IPS DF 6.9 (cell line): ENCODE results near the gene INTS13.
"Not testable (repeated sequence)": the region's sequence is repeated elsewhere in the genome, so short reads cannot be mapped to it uniquely, and the experiment has no call there.

ENCODE experiments used
- DNase-seq: peaks from one replicate; pipeline ENCODE4 v3.0.0-alpha.2; 2013; ENCODE audit warnings: low read depth, low spot score
- H3K27ac ChIP-seq: one replicate; pipeline ENCODE4 v1.5.1; 2013; ENCODE audit warnings: low read length, control low read depth
- H3K27me3 ChIP-seq: 2 replicates; pipeline ENCODE4 v1.6.1; 2013; ENCODE audit warnings: mild to moderate bottlenecking, low read length; ENCODE audit not compliant: control insufficient read depth, insufficient read depth
- H3K36me3 ChIP-seq: 2 replicates; pipeline ENCODE4 v1.6.1; 2013; ENCODE audit warnings: low read length; ENCODE audit not compliant: control insufficient read depth, insufficient read depth
- H3K4me1 ChIP-seq: 2 replicates; pipeline ENCODE4 v1.6.1; 2013; ENCODE audit warnings: low read length; ENCODE audit not compliant: control insufficient read depth, insufficient read depth
- H3K4me3 ChIP-seq: 2 replicates; pipeline ENCODE4 v1.5.1; 2013; ENCODE audit warnings: mild to moderate bottlenecking, low read length
- H3K9me3 ChIP-seq: 2 replicates; pipeline ENCODE4 v1.6.1; 2013; ENCODE audit warnings: low read length, inconsistent platforms; ENCODE audit not compliant: control insufficient read depth, insufficient read depth
- WGBS: extraction: QIAGEN DNeasy Blood & Tissue Kit; methylation state at CpG from one replicate; pipeline ENCODE4 v1.1.7; 2013; ENCODE audit warnings: mixed read lengths, missing lambda C conversion rate; ENCODE audit not compliant: insufficient read length, insufficient coverage; 5-methylcytosine and 5-hydroxymethylcytosine counted together

The INTS13 gene

DNA sequence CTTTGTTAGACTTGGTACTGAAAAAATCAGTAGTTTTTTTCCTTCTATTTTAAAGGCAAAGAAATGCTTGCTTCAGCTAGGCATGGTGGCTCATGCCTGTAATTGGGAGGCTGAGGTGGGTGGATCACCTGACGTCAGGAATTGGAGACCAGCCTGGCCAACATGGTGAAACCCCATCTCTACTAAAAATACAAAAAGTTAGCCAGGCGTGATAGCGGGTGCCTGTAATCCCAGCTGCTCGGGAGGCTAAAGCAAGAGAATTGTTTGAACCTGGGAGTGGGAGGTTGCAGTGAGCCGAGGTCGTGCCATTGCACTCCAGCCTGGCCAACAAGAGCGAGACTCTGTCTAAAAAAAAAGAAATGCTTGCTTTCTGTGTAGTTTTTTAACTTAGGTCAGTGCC is 23.6 kb upstream of the INTS13 start:
- H3K27ac ChIP-seq, H3K27me3 ChIP-seq, H3K9me3 ChIP-seq, H3K36me3 ChIP-seq, H3K4me3 ChIP-seq, H3K4me1 ChIP-seq, DNase-seq: not testable (repeated sequence)
- WGBS: no CpG with 5 or more reads among the region's 7 CpGs

DNA sequence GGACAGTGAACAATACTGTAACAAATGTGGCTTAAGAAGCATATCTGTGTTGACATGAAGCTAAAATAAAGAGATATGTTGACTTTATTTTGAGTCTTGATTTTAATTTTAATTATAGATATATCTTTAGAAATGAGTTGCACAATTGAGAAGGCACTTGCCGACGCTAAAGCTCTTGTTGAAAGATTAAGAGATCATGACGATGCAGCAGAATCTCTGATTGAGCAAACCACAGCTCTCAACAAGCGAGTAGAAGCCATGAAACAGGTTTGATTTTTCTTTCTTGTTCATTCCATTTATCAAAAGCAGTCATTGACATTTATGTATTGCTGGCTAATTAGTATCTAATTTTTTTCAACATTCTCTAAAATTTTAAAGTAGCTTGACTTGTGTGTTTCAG is 16.2 kb upstream of the INTS13 start:
- DNase-seq: no peak
- Histone ChIP-seq H3K4me1 (no peaks in the 10 kb centered on the region), H3K9me3 (no peaks in the 10 kb centered on the region), H3K4me3 (no peak overlapping the region), H3K36me3 (no peaks in the 10 kb centered on the region), H3K27ac (no peak overlapping the region), H3K27me3 (no peaks in the 10 kb centered on the region)
- WGBS: no CpG with 5 or more reads among the region's 4 CpGs

GRCh38 chr12:26953447-26953846 is 15.7 kb upstream of the INTS13 start:
- H3K36me3 ChIP-seq: no peaks in the 10 kb centered on the region
- H3K9me3 ChIP-seq: no peaks in the 10 kb centered on the region
- no peak for DNase-seq
- no peak overlapping the region for H3K4me3 ChIP-seq
- WGBS: no CpG with 5 or more reads among the region's 1 CpG
- no peaks in the 10 kb centered on the region for H3K27me3 ChIP-seq
- no peak overlapping the region for H3K27ac ChIP-seq
- H3K4me1 ChIP-seq: no peaks in the 10 kb centered on the region

GRCh38 chr12:26948309-26948708 is 10.5 kb upstream of the INTS13 start:
- Histone ChIP-seq H3K27me3 (no peaks in the 10 kb centered on the region), H3K4me1 (no peaks in the 10 kb centered on the region), H3K4me3 (no peak overlapping the region), H3K9me3 (no peaks in the 10 kb centered on the region), H3K36me3 (no peaks in the 10 kb centered on the region), H3K27ac (no peak overlapping the region)
- no CpG with 5 or more reads among the region's 1 CpG for WGBS
- no peak for DNase-seq

DNA sequence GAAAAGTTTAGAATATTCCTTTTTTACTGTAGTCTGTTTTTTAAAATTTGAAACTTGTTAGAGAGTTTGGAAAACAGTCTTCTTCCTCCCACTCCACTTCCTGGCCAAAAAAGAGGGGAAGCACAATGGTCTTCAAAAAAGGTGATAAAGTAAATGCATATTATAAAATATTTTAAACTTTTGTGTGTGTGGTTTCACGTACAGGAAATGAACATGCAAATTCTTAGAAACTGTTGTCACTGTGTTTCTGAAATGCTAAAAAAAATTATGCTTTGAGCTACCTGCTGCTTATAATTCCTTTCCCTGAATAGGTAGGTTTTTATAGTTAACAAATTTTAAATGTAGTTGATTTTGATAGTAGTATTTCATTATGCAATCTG is 3.4 kb upstream of the INTS13 start:
- no peaks in the 10 kb centered on the region for H3K9me3 ChIP-seq
- H3K27me3 ChIP-seq: no peaks in the 10 kb centered on the region
- H3K36me3 ChIP-seq: no peaks in the 10 kb centered on the region
- H3K4me1 ChIP-seq: peaks cover 1% of the 10 kb centered on the region; the same call in 1 of the 2 replicates
- H3K27ac ChIP-seq: no peak overlapping the region
- no CpG with 5 or more reads among the region's 1 CpG for WGBS
- no peak overlapping the region for H3K4me3 ChIP-seq
- no peak for DNase-seq

- no peaks in the 10 kb centered on the region for H3K36me3 ChIP-seq
- no peak for DNase-seq
- no peak overlapping the region for H3K27ac ChIP-seq
- no CpG with 5 or more reads among the region's 3 CpGs for WGBS
- H3K9me3 ChIP-seq: no peaks in the 10 kb centered on the region
- no peaks in the 10 kb centered on the region for H3K27me3 ChIP-seq
- peaks cover 1% of the 10 kb centered on the region; the same call in 1 of the 2 replicates for H3K4me1 ChIP-seq
- no peak overlapping the region for H3K4me3 ChIP-seq
These were observed 2.9 kb upstream of the INTS13 start for GRCh38 chr12:26940516-26941214.

GRCh38 chr12:26939953-26940352 is 2.2 kb upstream of the INTS13 start:
- no CpG with 5 or more reads among the region's 1 CpG for WGBS
- Histone ChIP-seq H3K36me3 (no peaks in the 10 kb centered on the region), H3K9me3 (no peaks in the 10 kb centered on the region), H3K27ac (no peak overlapping the region), H3K27me3 (no peaks in the 10 kb centered on the region), H3K4me3 (no peak overlapping the region), H3K4me1 (peaks cover 1% of the 10 kb centered on the region; the same call in 1 of the 2 replicates)
- DNase-seq: no peak

DNA sequence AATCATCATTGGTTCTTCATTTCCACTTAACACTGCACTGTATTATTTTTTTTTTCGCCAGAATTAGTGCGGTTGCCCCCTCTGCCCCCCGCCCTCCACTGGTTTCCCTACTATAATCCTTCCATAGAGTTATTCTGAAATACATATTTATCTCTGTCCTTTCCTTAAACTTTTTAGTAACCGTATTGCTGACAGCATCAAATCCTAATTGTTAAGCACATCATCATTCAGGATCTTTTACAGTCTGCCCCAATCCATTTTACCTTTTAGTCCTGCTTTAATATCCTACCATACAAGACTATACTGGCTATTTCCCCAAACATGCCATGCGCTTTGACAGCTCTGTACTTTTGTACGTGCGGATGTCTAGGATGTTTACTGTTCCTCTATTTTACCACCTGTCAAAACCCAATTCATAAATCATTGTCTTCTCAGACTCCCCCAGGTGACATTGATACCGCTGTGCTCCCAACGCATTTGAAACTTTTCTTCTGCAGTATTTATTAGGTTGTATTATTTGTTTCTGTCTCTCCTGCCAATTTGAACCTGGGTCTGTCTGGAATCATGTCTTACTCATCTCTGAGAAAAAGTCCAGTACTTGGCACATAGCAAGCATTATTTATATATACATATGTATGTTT is 1.5 kb upstream of the INTS13 start:
- no peak overlapping the region for H3K27ac ChIP-seq

GRCh38 chr12:26938701-26939062 is 901 bp upstream of the INTS13 start:
- Histone ChIP-seq H3K9me3 (no peaks in the 10 kb centered on the region), H3K4me1 (peaks cover 1% of the 10 kb centered on the region; the same call in 1 of the 2 replicates), H3K4me3 (peak overlapping the region; percentile 87), H3K27me3 (no peaks in the 10 kb centered on the region), H3K36me3 (no peaks in the 10 kb centered on the region), H3K27ac (no peak overlapping the region)
- no peak for DNase-seq
- no CpG with 5 or more reads among the region's 28 CpGs for WGBS

More for the DNA sequence above, 1.5 kb upstream of the INTS13 start:
- H3K36me3 ChIP-seq: no peaks in the 10 kb centered on the region
- H3K27me3 ChIP-seq: no peaks in the 10 kb centered on the region
- no peaks in the 10 kb centered on the region for H3K9me3 ChIP-seq
- no peak for DNase-seq
- peak overlapping the region; percentile 87; the same call in 1 of the 2 replicates for H3K4me3 ChIP-seq
- WGBS: no CpG with 5 or more reads among the region's 9 CpGs
- peaks cover 1% of the 10 kb centered on the region; the same call in 1 of the 2 replicates for H3K4me1 ChIP-seq

- Histone ChIP-seq H3K4me1 (peaks cover 1% of the 10 kb centered on the region; the same call in 1 of the 2 replicates), H3K9me3 (no peaks in the 10 kb centered on the region), H3K4me3 (peak overlapping the region; percentile 87; the same call in 1 of the 2 replicates), H3K36me3 (no peaks in the 10 kb centered on the region), H3K27me3 (no peaks in the 10 kb centered on the region), H3K27ac (no peak overlapping the region)
- WGBS: no CpG with 5 or more reads among the region's 10 CpGs
- no peak for DNase-seq
These were observed 328 bp downstream of the INTS13 start for GRCh38 chr12:26937443-26937862.
